ENCODE results near the gene KRTAP1-1. TPM values are rescaled to one million over a fixed set of nuclear protein-coding genes. Genes with fewer than 3 reads are reported as not detected.
A peak's percentile ranks its signal among the peaks of the same experiment; 100 is the strongest.
"Not testable (repeated sequence)": the region's sequence is repeated elsewhere in the genome, so short reads cannot be mapped to it uniquely, and the experiment has no call there.

KRTAP1-1 gene
- polyA plus RNA-seq, 1 experiment, result not detected

DNA sequence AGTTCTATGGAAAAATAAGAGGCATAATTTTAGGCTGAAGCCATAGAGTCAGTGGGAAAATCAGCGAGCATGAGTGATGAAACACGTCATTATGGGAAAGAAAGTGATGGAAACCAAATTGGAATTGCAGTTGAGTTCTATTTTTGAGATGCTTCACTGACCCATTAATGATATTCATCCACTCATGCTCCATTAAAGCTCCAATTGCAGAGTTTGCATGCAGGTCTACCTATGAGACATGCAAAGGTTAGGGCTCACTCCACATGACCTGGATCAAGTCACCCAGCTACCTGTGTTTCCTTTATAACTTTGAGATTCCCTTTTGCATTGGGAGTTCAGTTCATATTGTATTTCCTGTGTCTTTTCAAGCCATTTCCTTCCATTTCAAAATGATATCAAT, 32.4 kb upstream of the KRTAP1-1 start:
- TF ChIP-seq, protein P1, sequence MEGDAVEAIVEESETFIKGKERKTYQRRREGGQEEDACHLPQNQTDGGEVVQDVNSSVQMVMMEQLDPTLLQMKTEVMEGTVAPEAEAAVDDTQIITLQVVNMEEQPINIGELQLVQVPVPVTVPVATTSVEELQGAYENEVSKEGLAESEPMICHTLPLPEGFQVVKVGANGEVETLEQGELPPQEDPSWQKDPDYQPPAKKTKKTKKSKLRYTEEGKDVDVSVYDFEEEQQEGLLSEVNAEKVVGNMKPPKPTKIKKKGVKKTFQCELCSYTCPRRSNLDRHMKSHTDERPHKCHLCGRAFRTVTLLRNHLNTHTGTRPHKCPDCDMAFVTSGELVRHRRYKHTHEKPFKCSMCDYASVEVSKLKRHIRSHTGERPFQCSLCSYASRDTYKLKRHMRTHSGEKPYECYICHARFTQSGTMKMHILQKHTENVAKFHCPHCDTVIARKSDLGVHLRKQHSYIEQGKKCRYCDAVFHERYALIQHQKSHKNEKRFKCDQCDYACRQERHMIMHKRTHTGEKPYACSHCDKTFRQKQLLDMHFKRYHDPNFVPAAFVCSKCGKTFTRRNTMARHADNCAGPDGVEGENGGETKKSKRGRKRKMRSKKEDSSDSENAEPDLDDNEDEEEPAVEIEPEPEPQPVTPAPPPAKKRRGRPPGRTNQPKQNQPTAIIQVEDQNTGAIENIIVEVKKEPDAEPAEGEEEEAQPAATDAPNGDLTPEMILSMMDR (IDR thresholded peaks at IDR 0.05; ENCODE audit: insufficient read depth, low read depth, low read length), result no peak
- ChIA-PET CTCF (interaction anchor here (0.6 kb wide), 1 partner anchor 469 kb away, joined by 3 read pairs; no protein-coding TSS in a partner anchor), POLR2A (no interaction called here)
- H3K27me3 ChIP-seq (ENCODE audit: control insufficient read depth, insufficient read depth, low read length), result no peaks in the 10 kb centered on the region
- no peak overlapping the region for H3K4me3 ChIP-seq (ENCODE audit: low read depth, low read length)
- no peaks in the 10 kb centered on the region for H3K36me3 ChIP-seq (ENCODE audit: control insufficient read depth, insufficient read depth, low read length)
- DNase-seq (ENCODE audit: low read depth), result no peak

DNA sequence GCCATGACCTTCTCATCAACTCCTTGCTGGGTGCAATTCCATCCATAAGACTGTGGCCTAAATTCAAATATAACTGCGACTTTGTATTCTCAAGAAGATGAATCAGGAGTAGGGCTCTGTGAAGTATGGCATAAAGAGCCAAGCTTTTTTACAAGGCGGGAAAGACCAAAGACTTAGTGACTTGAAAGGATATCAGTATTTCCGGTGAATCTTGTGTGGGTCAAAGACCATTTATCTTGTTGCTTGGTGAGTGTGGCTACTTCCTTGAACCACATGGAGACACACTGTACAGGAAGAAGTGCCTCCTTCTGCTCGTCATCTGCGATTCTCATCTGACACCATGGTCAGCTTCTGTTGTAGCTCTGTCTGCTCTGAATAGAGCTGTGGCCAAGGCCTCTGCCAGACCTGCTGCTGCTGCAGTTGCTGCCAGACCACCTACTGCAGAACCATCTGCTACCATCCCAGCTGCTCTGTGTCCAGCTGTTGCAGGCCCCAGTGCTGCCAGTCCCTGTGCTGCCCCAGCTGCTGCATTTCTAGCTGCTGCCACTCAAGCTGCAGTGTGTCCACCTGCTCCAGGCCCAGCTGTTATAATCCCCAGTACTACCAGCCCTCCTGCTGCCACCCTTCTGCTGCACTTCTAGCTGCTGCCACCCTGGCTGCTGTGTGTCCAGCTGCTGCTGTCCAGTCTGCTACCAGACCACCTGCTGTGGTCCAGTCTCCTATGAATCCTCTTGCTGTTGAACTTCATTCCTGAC, 30.5 kb upstream of the KRTAP1-1 start:
- no peak for DNase-seq (ENCODE audit: low read depth)
- TF ChIP-seq, protein P1 (IDR thresholded peaks at IDR 0.05; ENCODE audit: insufficient read depth, low read depth, low read length), result no peak
- H3K27me3 ChIP-seq (ENCODE audit: control insufficient read depth, insufficient read depth, low read length), result no peaks in the 10 kb centered on the region
- CTCF ChIA-PET, result interaction anchor here (1.1 kb wide), 1 partner anchor 22 kb away, joined by 4 read pairs; no protein-coding TSS in a partner anchor
- H3K36me3 ChIP-seq (ENCODE audit: control insufficient read depth, insufficient read depth, low read length), result no peaks in the 10 kb centered on the region
- POLR2A ChIA-PET, result no interaction called here
- H3K4me3 ChIP-seq (ENCODE audit: low read depth, low read length), result no peak overlapping the region

DNA sequence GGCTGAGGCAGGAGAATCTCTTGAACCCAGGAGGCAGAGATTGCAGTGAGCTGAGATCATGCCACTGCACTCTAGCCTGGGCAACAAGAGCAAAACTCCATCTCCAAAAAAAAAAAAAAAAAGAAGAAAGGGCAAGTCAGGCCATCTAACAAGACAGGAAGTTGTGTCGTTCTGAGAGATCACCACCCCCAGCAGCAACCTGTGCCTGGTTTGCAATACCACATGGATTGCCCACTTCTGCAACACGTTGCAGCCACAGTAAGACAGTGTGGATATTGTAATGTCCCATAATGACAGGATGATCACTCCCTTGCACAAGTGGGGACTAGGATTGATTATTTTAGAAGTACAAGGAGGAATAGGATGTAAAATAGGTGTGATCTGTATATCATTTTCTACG, 27.8 kb upstream of the KRTAP1-1 start:
- TF ChIP-seq, protein P1 (IDR thresholded peaks at IDR 0.05; ENCODE audit: insufficient read depth, low read depth, low read length), result no peak
- CTCF ChIA-PET, result interaction anchor here (2.2 kb wide), 1 partner anchor 480 kb away, joined by 9 read pairs; no protein-coding TSS in a partner anchor
- POLR2A ChIA-PET, result no interaction called here

DNA sequence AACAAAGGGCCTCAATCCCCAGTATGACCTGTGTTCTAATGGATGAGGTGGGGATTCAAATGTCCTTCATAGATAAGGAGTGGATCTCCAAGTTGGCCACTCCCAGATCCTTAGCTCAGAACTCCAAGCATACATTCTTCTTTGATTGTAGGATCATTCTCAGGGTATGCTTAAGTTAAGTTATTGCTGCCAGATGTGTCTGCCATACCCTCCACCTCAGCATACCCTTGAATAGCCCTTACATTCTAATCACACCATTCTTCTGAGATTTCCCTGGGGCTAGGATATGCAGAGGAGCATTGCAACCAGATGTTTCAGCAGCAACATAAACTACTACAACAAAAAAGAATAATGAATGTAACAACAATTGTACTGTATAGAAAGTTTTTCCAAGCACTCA, 26.0 kb upstream of the KRTAP1-1 start:
- Histone ChIP-seq H3K4me3 (ENCODE audit: low read depth, low read length) (no peak overlapping the region), H3K27me3 (ENCODE audit: control insufficient read depth, insufficient read depth, low read length) (no peaks in the 10 kb centered on the region), H3K36me3 (ENCODE audit: control insufficient read depth, insufficient read depth, low read length) (no peaks in the 10 kb centered on the region)
- ChIA-PET POLR2A (no interaction called here), CTCF (interaction anchor here (1.6 to 2.2 kb wide), 3 partner anchors 158 to 581 kb away, joined by 6 to 9 read pairs (median 8); no protein-coding TSS in a partner anchor)
- DNase-seq (ENCODE audit: low read depth), result peak; percentile 62
- TF ChIP-seq, protein P1 (IDR thresholded peaks at IDR 0.05; ENCODE audit: insufficient read depth, low read depth, low read length), result no peak

More for the DNA sequence above, 27.8 kb upstream of the KRTAP1-1 start:
- no peaks in the 10 kb centered on the region for H3K36me3 ChIP-seq (ENCODE audit: control insufficient read depth, insufficient read depth, low read length)
- H3K4me3 ChIP-seq (ENCODE audit: low read depth, low read length), result no peak overlapping the region
- no peaks in the 10 kb centered on the region for H3K27me3 ChIP-seq (ENCODE audit: control insufficient read depth, insufficient read depth, low read length)
- DNase-seq (ENCODE audit: low read depth), result no peak

DNA sequence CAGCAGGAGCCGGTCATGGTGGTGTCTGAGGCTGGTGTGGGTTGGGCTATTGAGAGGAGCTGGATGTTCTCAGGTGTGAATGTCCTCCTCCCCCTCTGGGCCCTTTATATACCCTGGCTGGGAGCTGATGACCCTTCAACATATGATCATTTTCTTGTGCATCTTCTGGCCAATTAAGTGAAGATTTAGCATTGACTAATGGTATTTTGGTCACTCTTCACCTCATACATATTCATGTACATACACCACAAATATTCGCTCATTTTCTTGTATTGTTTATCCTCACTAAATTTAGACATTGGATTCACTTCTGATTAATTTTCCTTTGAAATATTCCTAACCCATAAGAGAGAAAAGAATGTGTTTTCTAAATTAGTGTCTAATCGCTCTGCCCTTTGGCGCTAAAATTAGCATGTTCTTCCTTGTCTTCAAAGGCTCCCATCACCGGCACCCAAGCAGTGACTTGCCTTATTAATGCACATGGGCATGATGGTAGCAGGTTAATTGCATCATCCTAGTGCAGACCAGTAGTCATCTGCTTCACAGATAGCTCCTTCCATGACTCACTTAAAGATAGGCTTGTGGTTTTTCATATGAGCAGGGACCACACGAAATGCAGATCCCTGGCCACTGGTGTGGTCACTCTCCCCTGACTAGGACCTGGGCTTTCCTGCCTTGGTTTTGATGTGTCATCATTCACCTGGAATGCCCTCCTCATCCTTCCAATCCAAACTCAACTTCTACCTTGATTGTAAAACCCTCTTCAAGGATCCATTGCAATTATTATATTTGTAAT, 24.8 kb upstream of the KRTAP1-1 start, which contains the start of gene KRTAP2-4:
Gene KRTAP2-4, minus strand, starts transcription at position 51 of the 796 bp plus-strand sequence. Its CDS starts 34 bp downstream, at position 17.
- Histone ChIP-seq H3K4me3 (ENCODE audit: low read depth, low read length) (no peak within 1 kb of the TSS), H3K27me3 (ENCODE audit: control insufficient read depth, insufficient read depth, low read length) (no peaks in the 10 kb centered on the region), H3K36me3 (ENCODE audit: control insufficient read depth, insufficient read depth, low read length) (no peaks in the 10 kb centered on the region)
- ChIA-PET POLR2A (no interaction called here), CTCF (interaction anchor here (1.6 to 2.0 kb wide), 2 partner anchors 18 to 157 kb away, joined by 3 to 8 read pairs; no protein-coding TSS in a partner anchor)
- peak; percentile 83 for DNase-seq (ENCODE audit: low read depth)
- TF ChIP-seq, protein P1 (IDR thresholded peaks at IDR 0.05; ENCODE audit: insufficient read depth, low read depth, low read length), result no peak

DNA sequence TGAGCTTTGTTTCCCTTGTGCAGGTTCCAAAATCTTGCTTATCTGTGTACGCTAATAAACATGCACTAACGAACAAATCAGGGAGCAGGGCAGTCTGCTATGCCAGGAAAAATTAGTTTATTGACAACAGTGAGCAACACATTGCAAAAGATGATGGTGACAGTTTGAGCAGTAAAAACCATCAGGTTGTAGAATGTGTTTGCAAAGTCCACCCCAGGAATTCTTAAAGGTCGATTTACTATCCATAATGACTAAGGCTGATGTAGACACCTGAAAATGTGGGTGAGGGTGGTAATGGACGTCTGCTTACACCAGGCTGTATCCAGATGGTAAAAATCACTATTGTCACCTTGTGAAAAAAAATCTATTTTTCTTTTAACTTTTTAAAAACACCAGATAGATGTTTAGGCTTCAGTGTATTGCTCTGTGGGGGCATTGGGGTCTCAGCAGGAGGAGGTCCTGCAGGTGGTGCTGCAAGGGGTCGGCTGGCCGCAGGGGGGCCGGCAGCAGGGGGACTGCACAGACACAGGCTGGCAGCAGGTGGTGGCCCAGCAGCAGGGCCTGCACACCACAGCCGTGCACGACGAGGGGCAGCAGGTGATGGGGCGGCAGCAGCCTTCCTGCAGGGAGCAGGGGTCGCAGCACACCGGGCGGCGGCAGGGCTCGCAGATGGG, 23.9 kb upstream of the KRTAP1-1 start:
- not testable (repeated sequence) for H3K4me3 ChIP-seq (ENCODE audit: low read depth, low read length); H3K36me3 ChIP-seq (ENCODE audit: control insufficient read depth, insufficient read depth, low read length); DNase-seq (ENCODE audit: low read depth); H3K27me3 ChIP-seq (ENCODE audit: control insufficient read depth, insufficient read depth, low read length)
- CTCF ChIA-PET, result interaction anchor here (1.6 to 1.7 kb wide), 2 partner anchors 17 to 155 kb away, joined by 3 to 7 read pairs; no protein-coding TSS in a partner anchor
- POLR2A ChIA-PET, result interaction anchor here (0.5 kb wide), 1 partner anchor 39 kb away, joined by 3 read pairs; no protein-coding TSS in a partner anchor
